ENCODE data around the gene ERG. TPM values are rescaled to one million over a fixed set of nuclear protein-coding genes. Genes with fewer than 3 reads are reported as not detected.

Gene ERG
- total and polyA plus RNA-seq, 2 of the 13 experiments (the other 11 are each of a cell fraction or from before 2014, with no cell fraction given): not detected

DNA sequence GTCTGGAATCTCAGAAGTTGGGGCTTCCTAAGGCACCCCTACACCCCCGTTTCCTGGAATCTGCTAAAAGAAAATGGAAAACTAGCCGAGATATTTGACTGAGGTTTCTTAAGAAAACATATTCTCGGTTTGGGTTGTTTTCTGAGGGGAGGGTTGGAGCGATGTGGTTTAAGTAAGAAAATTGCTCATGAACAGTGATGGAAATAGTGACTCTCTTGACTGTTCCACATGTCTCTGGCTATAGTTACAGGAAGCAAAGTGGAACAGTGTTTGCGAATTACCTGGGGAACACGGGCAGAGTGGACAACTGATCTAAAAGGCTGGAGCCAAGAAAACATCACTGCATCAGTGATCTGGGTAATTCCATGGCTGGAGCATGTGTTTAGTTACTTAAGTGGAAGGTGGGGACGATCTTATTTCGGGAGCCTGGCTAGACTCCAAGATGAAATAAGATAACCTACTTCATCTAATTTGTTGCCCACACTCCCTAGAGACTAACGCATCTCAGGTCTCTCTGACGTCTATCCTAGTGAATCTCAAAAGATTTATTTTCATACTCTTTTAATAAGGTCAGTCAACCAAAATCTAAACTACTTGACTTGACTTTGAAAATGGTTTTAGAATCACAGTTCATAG is 149.0 kb downstream of the ERG start (continued):
- TF ChIP-seq, protein P1, sequence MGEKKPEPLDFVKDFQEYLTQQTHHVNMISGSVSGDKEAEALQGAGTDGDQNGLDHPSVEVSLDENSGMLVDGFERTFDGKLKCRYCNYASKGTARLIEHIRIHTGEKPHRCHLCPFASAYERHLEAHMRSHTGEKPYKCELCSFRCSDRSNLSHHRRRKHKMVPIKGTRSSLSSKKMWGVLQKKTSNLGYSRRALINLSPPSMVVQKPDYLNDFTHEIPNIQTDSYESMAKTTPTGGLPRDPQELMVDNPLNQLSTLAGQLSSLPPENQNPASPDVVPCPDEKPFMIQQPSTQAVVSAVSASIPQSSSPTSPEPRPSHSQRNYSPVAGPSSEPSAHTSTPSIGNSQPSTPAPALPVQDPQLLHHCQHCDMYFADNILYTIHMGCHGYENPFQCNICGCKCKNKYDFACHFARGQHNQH (CRISPR knock-in tag; IDR thresholded peaks at IDR 0.05): no peak

DNA sequence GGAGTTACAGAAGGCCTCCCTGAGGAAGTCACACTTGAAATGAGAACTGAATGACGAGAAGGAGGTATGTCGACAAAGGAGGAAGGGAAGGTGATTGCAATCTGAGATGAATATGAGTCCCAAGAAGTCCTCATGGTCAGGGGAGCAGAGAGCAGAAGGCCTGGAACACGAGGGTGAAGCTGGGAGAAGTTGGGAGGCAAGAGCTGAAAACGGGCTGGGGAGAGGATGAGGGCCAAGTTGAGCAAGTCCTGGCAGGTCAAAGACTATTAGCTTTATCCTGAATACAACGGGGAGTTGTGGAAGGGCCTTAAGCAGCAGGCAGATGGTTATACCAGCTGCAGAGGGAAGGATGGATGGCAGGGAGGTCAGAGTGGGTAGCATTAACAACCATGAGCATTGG is 152.0 kb downstream of the ERG start:
- H3K9me3 ChIP-seq (ENCODE audit: low read length): no peaks in the 10 kb centered on the region
- no peak for FAIRE-seq
- WGBS (ENCODE audit: low lambda C conversion rate): 22% methylated on average over 5 of the region's 5 CpGs
- ChIA-PET CTCF (ENCODE audit: low intra/inter-chr PET ratio, low total read pairs) (no interaction called here), POLR2A (no interaction called here)
- H3K27ac ChIP-seq (ENCODE audit: extremely low read length, insufficient read depth, low read length): no peak overlapping the region
- in situ Hi-C loops (cut with HindIII; ENCODE audit: extremely low pct_ligation_motif_present, low pct_unique_long_range_greater_than_20kb): no loop called here
- no peak for ATAC-seq
- no peak overlapping the region for H3K4me3 ChIP-seq (replicated peaks in 1 of 3; ENCODE audit: insufficient read depth in 1 of 3, low read depth in 2 of 3, low read length in 3 of 3)
- no TSS peak for BruUV-seq (replicated peaks)
- H2AFZ ChIP-seq (ENCODE audit: low read length): no peak overlapping the region
- no peaks in the 10 kb centered on the region for H3K36me3 ChIP-seq (replicated peaks in 1 of 2; ENCODE audit: control insufficient read depth in 1 of 2, insufficient read depth in 2 of 2, low read length in 2 of 2)
- H3K4me2 ChIP-seq (ENCODE audit: low read depth, low read length): no peak overlapping the region
- H3K4me1 ChIP-seq (ENCODE audit: insufficient read depth, low read length): no peaks in the 10 kb centered on the region
- H3K9ac ChIP-seq (ENCODE audit: insufficient read depth, low read depth, low read length): no peak overlapping the region
- DNase-seq (ENCODE audit: low spot score): no peak
- no peaks in the 10 kb centered on the region for H3K79me2 ChIP-seq (ENCODE audit: insufficient read depth, low read length)
- peaks cover 0 to 10% of the 10 kb centered on the region in 2 experiments; a peak in 1 of 5 replicates for H3K27me3 ChIP-seq (ENCODE audit: control insufficient read depth in 1 of 2, insufficient read depth in 2 of 2, low read length in 2 of 2)
- H4K20me1 ChIP-seq (ENCODE audit: insufficient read depth, low read length): no peaks in the 10 kb centered on the region
- intact Hi-C loops (cut with micrococcal nuclease; ENCODE audit: unreplicated experiment): no loop called here
- TF ChIP-seq CHCHD3 (CRISPR knock-in tag; IDR thresholded peaks at IDR 0.05) (no peak), KDM5B (CRISPR knock-in tag; IDR thresholded peaks at IDR 0.05; ENCODE audit: borderline replicate concordance) (no peak), ZNF34 (CRISPR knock-in tag; IDR thresholded peaks at IDR 0.05; ENCODE audit: borderline replicate concordance) (no peak), ZNF605 (CRISPR knock-in tag; IDR thresholded peaks at IDR 0.05) (no peak)

DNA sequence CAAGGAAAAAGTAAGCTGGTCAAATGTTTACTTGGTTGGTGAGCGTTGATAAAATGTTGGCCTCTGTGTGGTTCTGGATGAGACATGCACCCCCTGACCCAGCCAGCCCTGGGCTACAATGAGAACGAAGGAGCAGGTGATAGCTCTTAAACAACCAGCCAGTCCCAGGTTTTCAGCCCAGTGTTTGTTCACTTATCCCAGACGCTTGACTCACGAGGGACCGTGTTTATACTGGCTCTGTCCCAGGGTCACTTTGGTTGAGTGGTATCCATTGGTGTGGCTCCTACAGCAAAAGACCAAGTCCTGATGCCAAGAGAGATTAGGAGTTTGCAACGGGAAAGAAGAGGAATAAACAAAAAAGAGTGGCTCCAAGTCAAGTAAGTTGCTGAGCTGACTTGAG is 154.6 kb downstream of the ERG start:
- no peak overlapping the region for H3K9ac ChIP-seq (ENCODE audit: insufficient read depth, low read depth, low read length)
- H3K4me2 ChIP-seq (ENCODE audit: low read depth, low read length): no peak overlapping the region
- H3K79me2 ChIP-seq (ENCODE audit: insufficient read depth, low read length): no peaks in the 10 kb centered on the region
- no peaks in the 10 kb centered on the region for H3K4me1 ChIP-seq (ENCODE audit: insufficient read depth, low read length)
- ATAC-seq (no peak), DNase-seq (ENCODE audit: low spot score) (no peak), FAIRE-seq (no peak)
- H3K27ac ChIP-seq (ENCODE audit: extremely low read length, insufficient read depth, low read length): no peak overlapping the region
- peaks cover 0 to 10% of the 10 kb centered on the region in 2 experiments; a peak in 1 of 5 replicates for H3K27me3 ChIP-seq (ENCODE audit: control insufficient read depth in 1 of 2, insufficient read depth in 2 of 2, low read length in 2 of 2)
- in situ Hi-C loops (cut with HindIII; ENCODE audit: extremely low pct_ligation_motif_present, low pct_unique_long_range_greater_than_20kb): no loop called here
- H2AFZ ChIP-seq (ENCODE audit: low read length): no peak overlapping the region
- CTCF ChIA-PET (ENCODE audit: low intra/inter-chr PET ratio, low total read pairs): no interaction called here
- H3K9me3 ChIP-seq (ENCODE audit: low read length): no peaks in the 10 kb centered on the region
- no peaks in the 10 kb centered on the region for H4K20me1 ChIP-seq (ENCODE audit: insufficient read depth, low read length)
- 2% methylated on average over 6 of the region's 6 CpGs for WGBS (ENCODE audit: low lambda C conversion rate)
- POLR2A ChIA-PET: no interaction called here
- no peak overlapping the region for H3K4me3 ChIP-seq (replicated peaks in 1 of 3; ENCODE audit: insufficient read depth in 1 of 3, low read depth in 2 of 3, low read length in 3 of 3)
- no TSS peak for BruUV-seq (replicated peaks)
- intact Hi-C loops (cut with micrococcal nuclease; ENCODE audit: unreplicated experiment): no loop called here
- H3K36me3 ChIP-seq (replicated peaks in 1 of 2; ENCODE audit: control insufficient read depth in 1 of 2, insufficient read depth in 2 of 2, low read length in 2 of 2): no peaks in the 10 kb centered on the region
- TF ChIP-seq POLR2AphosphoS2 (IDR thresholded peaks at IDR 0.05; ENCODE audit: low read depth, low read length) (no peak), ZNF674 (CRISPR knock-in tag; IDR thresholded peaks at IDR 0.05; ENCODE audit: low read depth) (no peak)

Measured in HepG2 (cell line).